GM18861 (cell line): ENCODE measurements around the gene CADM4.
"Not testable (repeated sequence)": the region's sequence is repeated elsewhere in the genome, so short reads cannot be mapped to it uniquely, and the experiment has no call there.

ENCODE experiments used
- ATAC-seq: cut with Tn5 transposase; IDR thresholded peaks from one replicate; pipeline ENCODE4 v1.9.1; 2021; ENCODE audit not compliant: unreplicated experiment

CADM4 gene, protein sequence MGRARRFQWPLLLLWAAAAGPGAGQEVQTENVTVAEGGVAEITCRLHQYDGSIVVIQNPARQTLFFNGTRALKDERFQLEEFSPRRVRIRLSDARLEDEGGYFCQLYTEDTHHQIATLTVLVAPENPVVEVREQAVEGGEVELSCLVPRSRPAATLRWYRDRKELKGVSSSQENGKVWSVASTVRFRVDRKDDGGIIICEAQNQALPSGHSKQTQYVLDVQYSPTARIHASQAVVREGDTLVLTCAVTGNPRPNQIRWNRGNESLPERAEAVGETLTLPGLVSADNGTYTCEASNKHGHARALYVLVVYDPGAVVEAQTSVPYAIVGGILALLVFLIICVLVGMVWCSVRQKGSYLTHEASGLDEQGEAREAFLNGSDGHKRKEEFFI

DNA sequence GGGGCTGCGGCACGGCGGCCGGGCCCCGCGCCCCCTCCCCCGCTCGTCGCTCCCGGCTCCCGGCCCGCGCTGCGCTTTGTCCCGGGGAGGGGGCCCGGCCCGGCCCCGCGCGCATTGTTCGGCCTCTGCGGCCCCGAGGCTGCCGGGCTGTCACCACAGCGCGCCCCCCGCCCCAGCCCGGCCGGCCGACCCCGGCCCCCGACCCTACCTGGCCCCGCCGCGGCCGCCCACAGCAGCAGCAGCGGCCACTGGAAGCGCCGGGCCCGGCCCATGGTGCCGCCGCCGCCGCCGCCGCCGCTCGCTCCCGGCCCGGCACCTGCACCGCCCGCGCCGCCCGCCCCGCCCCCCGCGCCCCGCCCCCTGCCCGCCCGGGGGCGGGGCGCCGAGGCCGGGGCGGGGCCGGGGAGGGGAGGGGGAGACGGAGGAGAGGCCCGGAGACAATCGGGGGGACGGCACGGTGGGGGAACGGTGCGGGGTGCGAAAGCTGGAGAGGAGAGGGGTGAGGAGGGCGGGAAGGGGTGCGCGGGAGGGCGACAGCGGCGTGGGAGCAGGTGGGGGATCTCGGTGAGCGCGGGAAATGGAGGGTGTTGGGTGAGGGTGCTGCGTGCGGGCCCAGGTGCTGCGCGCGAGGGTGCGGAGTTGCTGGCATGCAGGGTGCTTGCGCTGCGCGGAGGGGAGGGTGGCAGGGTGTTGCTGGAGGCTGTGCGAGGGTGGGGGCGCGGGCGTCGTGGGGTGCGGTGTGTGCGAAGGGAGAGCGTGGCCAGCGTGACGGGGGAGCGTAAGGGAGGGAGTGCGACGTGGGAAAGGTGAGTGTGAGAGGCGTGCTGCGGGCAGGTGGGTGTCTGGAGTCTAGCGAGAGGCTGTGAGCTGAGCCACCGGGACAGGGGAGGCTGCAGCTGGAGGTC lies at the start of gene CADM4:
TSS of gene CADM4 (minus strand) at position 332 of the 905 bp plus-strand sequence. CDS start at position 272, 60 bp downstream.
- ATAC-seq, result no peak

DNA sequence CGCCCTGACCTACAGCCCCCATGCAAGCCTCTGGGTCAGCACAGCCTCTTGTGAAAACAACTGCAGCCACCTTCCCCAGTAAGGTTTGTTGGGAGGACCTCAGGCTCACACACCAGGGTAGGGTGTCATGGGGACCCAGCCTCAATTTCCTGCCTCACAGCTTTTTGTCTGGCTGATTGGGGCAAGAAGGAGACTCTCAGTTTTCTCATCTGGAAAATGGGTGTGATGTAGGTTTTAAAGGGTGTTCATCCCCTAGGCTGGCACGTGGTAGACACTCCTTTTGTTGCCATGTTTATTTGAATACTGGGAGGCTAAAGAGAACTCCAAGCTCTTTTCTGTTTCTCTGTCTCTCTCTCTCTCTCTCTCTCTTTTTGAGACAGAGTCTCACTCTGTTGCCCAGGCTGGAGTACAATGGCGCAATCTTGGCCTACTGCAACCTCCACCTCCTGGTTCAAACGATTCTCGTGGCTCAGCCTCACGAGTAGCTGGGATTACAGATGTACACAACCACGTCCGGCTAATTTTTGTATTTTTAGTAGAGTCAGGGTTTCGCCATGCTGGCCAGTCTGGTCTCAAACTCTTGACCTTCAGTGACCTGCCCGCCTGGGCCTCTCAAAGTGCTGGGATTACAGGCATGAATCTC lies 48.5 kb upstream of the CADM4 start:
- ATAC-seq, result no peak

DNA sequence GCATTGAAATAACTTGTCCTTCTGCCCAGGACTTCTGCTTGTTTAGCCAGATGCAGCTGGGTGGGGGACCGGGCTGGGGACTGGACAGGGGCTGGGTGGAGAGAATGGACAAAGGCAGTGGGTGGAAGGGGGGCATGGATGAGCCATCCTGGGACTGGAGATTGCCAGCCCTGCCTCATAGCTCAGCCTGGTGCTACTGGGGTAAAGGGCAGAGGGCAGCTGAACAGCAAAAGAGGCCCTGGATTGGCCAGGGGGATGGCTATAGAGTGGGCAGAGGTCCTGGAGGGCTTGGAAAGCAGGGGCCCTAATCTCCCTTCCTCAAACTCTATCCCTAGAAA lies 48.0 kb upstream of the CADM4 start:
- no peak for ATAC-seq

DNA sequence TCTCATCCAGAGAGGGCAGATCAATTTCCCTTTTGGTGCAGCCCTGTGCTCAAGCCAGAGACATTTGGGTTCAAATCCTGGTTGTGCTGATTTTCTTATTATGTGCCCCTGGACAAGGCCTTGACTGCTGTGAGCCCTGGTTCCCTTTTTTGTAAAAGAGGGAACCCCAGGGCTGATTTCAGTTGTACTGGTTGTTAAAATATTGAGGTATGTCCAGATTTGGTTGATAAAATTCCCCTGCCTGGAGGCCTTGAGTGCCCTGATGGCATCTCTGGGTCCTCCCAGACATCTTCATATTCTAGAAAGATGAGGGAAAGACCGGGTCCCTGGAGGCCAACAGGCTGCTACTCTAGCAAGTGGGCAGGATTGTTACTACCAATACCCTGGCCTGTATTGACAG lies 44.7 kb upstream of the CADM4 start:
- ATAC-seq, result no peak

DNA sequence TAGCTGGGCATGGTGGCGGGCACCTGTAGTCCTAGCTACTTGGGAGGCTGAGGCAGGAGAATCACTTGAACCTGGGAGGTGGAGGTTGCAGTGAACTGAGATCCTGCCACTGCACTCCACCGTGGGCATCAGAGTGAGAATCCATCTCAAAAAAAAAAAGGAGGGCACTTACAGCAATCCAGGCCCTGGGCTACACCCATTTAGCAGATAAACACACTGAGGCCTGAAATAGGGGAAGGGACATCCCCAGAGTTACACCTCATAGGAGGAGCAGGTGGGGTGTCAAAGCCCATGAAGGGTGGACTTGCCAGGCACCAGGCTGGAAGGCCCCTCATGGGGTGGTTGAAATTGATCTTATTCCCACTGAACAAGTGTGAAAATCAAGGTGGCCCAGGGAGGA lies 44.3 kb upstream of the CADM4 start:
- no peak for ATAC-seq

DNA sequence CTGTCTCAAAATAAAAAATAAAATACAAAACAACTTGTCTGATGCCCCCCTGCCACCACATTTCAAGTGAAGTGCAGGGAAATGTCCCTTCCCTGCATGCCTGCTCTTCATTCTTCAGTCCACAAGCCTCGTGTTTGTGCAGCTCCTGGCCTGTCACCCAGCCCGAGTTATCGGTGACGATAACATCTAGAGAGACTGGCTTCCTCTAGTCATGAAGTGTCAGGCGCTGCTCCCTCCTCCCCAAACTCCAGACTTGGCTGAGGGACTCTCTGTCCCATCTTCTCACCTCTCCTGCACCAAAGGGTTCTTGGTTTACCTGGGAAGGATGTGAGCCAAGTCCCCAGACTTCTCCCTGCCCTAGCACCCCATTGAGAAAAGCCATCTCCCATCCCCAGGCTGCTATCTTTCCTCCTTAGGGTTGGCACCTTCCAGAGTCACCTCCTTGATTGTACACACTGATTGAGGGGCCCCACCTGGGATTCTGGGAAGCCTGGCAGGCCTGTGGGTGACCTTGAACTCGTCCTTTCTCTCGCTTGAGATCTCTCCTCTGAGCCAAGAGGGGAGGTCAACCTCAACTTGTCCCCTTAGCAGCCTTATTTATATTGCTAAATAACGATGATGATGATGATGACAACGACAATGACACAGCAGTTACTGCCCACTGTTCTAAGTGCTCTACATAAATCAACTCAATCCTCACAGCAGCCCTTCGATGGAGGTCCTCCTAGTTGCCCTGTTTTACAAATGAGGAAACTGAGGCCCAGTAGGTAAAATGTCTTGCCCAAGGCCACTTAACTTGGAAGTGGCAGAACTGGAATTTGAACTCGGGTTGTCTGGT lies 43.4 kb upstream of the CADM4 start:
- ATAC-seq, result no peak

DNA sequence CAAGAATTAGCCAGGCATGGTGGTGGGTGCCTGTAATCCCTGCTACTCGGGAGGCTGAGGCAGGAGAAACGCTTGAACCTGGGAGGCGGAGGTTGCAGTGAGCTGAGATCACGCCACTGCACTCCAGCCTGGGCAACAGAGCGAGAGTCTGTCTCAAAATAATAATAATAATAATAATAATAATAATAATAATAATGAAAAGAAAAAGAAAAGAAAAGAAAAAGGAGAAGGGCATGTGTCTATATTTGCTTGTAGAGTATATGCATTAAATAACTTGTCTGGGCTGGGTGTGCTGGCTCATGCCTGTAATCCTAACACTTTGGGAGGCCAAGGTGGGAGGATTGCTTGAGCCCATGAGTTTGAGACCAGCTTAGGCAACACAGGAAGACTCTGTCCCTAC lies 42.6 kb upstream of the CADM4 start:
- not testable (repeated sequence) for ATAC-seq

DNA sequence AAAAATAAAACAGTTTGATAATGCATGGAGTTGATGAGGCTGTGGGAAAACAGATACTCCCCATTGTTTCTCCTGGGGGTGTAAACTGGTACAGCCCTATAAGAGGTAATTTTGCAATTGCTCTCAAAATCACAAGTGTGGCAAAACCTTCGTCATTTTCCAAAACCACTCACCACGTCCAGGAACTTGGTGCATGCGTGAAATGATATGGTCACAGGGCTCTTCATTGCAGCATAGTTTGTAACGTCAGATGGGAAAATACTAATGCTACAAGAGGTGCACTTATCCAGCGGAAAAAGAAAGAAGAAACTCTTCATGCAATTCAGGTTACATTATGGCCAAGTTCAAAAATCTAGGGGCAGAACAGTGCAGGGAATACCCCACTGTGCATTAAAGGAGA lies 42.2 kb upstream of the CADM4 start:
- ATAC-seq, result no peak

DNA sequence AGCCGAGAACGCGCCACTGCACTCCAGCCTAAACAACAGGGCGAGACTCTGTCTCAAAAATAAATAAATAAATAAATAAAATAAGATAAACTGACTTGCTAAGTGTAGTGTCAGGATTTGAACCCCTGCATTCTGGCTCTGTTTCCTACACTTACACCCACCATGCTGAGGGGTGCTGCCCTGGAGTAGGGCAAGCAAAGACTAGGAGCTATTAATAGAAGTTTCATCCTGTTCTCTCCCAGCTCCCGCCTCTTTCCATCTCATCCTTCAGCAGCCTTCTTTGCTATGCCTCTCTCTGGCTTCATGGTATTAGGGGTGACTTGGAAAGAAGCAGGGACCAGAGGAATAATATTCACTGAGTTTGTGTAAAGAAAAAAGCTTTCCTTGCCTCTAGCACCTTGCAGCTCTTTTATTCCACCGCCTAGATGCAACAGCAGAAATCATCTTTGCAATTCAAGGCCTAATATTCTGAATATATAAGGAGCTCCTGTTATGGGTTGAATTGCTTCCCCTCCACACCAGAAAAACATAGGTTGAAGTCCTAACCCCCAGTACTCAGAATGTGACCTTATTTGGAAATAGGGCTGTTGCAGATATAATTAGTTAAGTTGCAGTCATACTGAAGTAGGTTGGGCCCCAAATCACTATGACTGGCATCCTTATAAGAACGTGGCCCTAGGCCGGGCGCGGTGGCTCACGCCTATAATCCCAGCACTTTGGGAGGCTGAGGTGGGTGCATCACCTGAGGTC lies 39.0 kb upstream of the CADM4 start:
- no peak for ATAC-seq

DNA sequence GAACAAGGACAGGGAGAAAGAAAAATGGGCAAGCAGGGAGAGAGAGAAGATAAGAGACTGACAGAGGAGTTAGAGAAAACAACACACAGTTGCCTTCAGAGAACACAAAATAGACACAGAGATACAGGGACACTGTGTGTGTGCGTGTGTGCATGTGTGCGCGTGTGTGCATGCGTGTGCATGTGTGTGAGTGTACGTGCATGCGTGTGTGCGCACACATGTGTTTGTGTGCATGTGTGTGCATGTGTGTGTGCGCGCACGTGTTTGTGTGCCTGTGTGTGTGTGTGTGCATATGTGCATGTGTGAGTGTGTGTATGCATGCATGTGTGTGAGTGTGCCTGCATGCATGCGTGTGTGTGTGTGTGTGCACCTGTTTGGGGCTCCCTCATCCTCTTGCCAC lies 36.3 kb upstream of the CADM4 start:
- ATAC-seq, result no peak

DNA sequence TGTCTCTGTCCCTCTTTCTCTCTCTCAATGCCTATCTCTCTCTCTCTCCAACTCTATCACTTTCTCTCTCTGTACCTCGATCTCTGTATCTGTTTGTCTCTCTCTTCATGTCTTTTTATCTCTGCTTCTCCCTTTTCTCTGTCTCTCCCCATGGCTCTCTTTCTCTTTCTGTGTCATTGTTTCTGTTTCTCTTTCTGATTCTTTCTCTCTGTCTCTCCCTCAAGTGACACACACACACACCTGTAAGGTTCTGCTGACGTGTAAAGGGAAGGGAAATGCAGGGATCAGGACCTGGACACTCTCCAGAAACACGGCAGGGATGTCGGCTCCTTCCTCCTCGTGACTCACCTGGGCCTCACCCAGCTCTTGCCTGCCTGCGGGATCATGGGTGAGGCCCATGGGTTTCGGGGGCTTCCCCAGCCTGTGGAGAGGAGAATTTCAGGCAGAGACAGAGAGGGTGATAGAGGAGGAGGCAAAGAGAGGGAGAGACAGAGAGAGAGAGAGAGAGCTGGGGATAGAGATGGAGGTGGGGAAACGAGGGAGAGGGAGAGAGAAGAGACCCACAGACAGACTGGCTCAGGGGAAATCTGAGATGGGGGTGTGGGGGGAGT lies 35.7 kb upstream of the CADM4 start:
- no peak for ATAC-seq

DNA sequence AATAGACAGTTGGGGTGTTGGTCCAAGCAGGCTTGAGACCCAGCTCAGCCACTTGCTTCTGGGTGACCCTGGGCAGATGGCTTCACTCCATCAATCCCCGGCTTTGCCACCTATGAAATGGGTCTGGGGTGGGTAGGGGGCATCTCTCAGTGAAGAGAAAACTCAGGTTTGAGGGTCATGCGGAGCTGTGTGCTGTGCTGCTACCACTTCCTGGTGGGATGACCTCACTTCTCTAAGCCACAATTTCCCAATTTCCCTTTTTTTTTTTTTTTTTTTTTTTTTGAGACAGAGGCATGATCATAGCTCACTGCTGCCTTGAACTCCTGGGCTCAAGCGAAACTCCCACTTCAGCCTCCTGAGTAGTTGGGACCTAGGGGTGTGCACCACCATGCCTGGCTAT lies 34.9 kb upstream of the CADM4 start:
- no peak for ATAC-seq

DNA sequence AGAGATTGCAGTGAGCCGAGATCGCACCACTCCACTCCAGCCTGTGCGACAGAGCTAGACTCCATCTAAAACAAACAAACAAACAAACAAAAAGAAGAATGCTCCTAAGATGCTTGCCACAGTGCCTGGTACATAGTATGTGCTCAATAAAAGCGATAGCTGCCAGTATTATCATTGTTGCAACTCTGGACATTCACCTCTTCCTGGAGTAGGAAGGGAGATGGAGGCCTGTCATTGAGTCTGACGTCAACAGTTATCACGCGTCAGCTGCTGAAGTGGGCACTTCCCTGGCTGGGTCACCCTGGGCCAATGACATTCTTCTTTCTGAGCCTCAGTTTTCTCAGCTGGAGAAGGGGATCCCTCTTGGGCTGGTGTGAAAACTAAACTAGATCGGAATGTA lies 34.5 kb upstream of the CADM4 start:
- no peak for ATAC-seq

DNA sequence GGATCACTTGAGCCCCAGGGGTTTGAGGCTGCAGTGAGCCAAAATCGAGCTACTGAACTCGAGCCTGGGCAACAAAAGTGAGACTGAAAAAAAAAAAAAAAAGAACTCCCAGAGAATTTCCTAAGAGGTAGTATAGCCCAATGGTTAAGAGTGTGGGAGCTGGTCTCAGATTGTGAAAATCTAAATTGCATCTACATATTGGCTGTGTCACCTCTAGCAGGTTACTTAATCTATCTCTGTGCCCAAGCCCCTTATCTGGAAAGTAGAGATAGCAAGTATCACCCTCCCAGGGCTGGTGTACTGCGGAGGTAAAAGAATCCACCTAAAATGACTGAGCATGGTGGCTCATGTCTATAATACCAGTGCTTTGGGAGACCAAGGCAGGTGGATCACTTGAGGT lies 34.0 kb upstream of the CADM4 start:
- ATAC-seq, result no peak

DNA sequence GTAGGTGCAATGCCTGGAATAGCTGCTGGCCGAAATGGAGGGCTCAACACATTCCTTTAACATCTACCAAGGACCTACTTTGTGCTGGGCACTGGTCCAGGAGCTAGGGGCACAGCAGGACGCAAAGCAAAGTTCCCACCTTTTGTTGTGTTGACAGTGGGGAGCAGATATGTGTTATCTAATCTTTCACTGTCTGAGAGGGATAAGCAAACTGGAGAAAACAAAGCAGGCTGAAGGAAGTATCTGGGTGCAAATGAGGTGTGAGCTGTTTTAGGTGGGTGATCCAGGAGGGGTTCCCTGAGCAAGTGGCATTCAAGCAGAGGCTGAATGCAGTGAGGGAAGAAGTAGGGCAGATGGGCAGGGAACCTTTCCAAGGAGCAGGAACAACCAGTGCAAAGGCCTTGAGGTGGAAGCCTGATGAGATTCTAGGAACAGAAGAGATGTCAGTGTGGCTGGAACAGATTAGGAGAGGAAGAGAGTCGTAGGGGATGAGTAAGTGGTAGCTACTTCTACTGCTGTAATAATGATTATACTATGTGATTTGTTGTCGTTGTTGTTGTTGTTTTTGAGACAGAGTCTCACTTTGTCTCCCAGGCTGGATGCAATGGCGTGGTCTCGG lies 32.5 kb upstream of the CADM4 start:
- no peak for ATAC-seq

DNA sequence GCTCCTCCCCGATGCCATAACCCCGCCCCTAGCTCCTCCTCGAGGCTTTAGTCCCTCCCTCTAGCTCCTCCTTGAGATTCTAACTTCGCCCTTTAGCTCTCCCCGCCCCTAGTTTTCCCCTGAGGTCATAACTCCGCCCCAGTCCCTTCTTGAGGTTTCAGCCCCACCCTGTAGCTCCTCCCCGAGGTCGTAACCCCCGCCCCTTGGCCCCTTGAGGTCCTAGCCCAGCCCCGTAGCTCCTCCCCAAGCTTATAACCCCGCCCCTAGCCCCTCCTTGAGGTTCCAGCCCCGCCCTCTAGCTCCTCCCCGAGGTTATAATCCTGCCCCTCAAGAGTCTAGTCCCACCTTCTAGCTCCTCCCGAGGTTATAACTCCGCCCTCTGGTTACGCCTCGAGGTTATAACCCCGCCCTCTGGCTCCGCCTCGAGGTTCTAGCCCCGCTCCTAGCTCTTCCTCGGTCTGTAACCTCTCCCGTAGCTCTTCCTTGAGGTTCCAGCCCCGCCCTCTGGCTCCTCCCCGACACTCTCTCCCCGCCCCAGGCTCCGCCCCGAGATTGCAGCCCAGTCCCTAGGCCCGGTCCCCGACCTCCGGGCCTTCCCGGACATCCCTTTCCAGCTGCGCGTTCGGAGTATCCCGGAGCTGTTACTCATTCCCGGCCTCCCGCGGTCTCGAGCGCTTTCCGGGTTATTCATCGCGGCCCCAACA lies 28.9 kb upstream of the CADM4 start:
- peak; percentile 78 for ATAC-seq

DNA sequence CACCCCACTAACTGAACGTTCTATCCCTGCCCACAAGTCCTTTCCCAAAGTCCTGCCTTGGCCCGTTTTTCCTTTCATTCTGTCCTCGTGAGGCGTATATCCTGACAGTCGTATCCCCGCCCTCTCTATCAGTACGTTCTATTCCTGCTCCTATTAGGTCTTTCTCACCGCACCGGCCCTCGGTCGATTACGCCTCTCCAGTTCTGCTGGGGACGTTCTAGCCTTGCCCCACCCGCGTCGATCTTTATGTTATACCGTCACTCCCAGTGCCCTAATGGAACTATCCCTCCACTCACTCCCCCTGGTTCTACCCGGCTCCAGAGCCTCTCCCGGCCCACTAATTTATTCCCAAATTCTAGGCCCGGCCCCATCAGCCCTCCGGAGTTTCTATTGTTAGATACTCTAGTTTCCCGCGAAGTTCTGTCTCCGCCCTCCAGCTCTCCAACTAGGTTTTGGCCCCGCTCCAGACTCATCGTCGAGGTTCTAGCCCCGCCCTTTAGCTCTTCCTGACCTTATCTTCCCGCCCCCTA lies 28.3 kb upstream of the CADM4 start:
- ATAC-seq, result no peak

DNA sequence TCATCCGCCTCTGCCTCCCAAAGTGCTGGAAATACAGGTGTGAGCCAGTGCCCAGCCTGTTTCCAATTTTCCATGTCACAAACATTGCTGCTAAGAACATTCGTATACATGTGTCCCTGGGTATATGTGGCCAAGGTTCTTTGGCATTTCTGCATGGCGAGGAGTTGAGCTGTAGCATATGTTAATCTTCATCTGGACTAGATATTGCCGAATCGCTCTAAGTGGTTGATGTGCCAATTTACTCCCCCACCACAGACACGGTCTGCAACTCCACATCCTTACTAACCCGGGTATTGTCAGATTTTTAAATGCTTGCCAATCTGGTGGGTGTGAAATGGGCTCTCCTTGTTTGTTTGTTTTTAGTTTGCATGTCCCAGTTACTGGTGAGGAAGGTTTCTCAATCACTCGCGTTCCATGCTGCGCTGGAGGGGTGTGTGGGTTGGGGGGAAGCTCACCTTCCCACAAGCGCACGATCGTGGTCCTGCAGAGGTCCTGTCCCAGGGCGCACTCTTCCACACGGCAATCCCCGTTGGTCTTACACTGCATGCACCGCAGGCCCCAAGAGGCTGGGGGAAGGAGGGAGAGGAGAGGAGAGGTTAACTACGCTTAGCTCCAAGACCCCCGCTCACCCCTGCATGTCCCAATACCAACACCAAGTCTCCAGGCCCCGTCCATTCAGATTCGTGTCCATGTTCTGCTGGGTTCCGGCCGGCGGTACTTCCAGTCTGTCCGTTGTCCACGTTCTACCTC lies 27.7 kb upstream of the CADM4 start:
- no peak for ATAC-seq
